Measurements from ENCODE around the gene CCDC92.

CCDC92 gene

DNA sequence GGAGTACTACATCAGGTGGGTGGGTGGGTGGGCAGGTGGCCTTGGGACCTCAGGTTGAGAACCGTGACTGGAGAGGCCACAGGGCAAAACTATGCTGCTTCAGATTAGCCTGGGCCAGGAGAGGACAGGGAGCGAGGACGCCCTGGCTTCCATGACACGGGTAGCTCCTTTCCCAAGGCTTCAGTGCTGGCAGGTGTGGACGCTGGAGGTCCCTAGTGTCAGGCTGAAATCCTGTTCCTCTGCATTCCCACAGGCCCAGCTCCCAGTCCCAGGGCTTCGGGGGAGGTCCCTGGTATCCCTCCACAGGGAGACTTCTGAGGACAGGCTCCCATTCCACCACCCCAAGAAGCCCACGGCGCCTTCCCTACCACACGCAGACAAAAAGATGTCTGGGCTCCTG is 31.6 kb downstream of the CCDC92 start:
- DNase-seq (ENCODE audit: low spot score): no peak
- TF ChIP-seq, protein P1, sequence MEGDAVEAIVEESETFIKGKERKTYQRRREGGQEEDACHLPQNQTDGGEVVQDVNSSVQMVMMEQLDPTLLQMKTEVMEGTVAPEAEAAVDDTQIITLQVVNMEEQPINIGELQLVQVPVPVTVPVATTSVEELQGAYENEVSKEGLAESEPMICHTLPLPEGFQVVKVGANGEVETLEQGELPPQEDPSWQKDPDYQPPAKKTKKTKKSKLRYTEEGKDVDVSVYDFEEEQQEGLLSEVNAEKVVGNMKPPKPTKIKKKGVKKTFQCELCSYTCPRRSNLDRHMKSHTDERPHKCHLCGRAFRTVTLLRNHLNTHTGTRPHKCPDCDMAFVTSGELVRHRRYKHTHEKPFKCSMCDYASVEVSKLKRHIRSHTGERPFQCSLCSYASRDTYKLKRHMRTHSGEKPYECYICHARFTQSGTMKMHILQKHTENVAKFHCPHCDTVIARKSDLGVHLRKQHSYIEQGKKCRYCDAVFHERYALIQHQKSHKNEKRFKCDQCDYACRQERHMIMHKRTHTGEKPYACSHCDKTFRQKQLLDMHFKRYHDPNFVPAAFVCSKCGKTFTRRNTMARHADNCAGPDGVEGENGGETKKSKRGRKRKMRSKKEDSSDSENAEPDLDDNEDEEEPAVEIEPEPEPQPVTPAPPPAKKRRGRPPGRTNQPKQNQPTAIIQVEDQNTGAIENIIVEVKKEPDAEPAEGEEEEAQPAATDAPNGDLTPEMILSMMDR (IDR thresholded peaks at IDR 0.05): no peak
- Histone ChIP-seq H3K27ac (no peak overlapping the region), H3K4me3 (no peak overlapping the region)

DNA sequence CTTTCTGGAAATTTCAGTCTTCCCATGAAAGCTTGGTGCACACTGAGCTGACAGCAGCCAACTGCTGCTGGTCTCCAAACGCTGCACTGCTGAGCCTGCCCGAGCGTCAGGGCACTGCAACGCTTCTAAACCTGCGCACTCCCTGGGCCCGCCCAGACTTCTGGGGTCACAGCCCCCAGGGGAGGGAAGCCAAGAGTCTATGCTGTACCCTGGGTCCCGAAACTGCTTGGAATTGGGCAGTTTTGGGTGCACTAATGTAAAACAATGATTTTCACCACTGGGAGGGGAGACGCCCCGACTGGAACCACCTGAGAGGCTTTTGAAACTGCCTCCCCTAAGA is 32.0 kb downstream of the CCDC92 start:
- TF ChIP-seq, protein P1 (IDR thresholded peaks at IDR 0.05): no peak
- no peak for DNase-seq (ENCODE audit: low spot score)
- Histone ChIP-seq H3K4me3 (no peak overlapping the region), H3K27ac (no peak overlapping the region)

DNA sequence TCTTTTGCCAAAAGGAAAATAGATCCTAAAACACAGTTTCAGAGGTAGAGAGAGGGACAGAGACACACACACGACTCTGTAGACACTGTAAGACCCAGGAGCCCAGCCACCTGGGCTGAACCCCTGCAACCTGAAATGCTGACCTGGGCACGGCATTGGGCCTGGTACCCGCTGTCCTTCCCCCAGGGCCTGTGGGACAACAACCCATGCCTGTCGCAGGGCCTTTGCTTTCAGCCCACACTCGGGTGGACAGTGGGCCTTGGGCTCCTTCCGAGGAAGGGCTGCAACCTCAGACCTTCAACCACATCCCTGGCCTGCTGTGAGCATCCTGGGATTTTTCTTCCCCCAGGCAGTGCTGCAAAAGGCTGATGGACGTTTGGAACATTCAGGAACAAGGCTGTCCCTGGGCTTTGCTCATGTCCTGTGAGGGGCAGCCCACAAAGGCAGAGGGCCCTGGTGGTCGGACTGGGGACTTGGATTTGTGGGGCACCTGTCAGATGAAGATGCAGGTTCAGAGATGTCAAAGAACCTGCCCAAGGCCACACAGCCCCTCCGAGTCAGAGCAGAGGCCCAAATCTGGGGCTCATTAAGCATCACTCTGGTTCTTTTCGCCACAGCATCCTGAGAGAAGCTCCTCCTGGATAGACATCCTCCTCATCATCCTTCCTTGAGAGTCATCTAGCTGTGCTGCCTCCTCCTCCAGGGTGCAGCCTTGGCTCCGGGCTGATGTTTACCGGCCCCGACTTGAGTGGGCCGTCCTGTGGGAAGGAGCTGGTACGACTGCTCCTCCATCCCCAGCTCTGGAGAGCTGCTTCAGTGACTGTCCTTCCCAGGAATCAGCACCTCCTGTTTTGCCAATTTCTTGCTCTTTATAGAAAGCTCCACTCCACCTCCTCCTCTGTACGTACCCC is 32.7 kb downstream of the CCDC92 start:
- no peak for DNase-seq (ENCODE audit: low spot score)
- TF ChIP-seq, protein P1 (IDR thresholded peaks at IDR 0.05): no peak
- H3K4me3 ChIP-seq: no peak overlapping the region
- H3K27ac ChIP-seq: no peak overlapping the region

DNA sequence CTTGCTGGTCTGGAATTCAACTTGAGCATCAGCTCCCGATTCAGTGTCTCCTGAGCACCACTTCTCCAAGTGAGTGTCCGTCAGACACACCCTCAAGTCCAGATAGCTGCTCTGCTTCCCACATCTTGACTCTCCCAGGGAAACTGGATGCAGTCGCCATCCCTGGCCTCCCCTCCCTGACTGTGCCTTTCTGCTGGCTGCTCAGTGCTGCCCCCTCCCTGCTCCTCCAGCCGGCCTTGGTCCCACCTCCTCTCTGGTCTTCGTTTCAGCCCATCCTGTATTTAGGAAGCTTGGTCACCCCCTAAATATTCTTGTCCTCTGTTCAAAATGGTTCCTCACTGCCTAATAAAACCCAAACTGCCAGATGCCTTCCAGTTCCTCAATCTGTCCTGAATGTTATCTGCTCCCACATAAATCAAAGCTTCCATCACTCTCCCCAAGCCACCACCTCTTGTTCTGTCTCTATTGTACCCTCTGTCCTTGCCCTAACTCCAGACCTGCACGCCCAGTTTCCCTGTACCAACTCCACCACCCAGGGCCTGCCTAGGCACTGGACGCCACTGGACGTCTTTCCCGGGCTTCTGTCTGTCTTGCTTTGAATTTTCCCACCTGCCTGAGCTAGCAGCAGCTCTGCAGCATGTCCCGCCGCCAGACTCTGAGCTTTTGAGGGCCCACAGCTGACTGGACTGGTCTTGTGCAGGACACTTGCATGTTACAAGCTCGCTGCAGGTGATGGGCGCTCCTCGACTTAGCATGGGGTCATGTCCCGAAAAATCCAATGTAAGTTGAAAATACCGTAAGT is 33.8 kb downstream of the CCDC92 start:
- Histone ChIP-seq H3K4me3 (no peak overlapping the region), H3K27ac (no peak overlapping the region)
- TF ChIP-seq, protein P1 (IDR thresholded peaks at IDR 0.05): no peak
- DNase-seq (ENCODE audit: low spot score): no peak

DNA sequence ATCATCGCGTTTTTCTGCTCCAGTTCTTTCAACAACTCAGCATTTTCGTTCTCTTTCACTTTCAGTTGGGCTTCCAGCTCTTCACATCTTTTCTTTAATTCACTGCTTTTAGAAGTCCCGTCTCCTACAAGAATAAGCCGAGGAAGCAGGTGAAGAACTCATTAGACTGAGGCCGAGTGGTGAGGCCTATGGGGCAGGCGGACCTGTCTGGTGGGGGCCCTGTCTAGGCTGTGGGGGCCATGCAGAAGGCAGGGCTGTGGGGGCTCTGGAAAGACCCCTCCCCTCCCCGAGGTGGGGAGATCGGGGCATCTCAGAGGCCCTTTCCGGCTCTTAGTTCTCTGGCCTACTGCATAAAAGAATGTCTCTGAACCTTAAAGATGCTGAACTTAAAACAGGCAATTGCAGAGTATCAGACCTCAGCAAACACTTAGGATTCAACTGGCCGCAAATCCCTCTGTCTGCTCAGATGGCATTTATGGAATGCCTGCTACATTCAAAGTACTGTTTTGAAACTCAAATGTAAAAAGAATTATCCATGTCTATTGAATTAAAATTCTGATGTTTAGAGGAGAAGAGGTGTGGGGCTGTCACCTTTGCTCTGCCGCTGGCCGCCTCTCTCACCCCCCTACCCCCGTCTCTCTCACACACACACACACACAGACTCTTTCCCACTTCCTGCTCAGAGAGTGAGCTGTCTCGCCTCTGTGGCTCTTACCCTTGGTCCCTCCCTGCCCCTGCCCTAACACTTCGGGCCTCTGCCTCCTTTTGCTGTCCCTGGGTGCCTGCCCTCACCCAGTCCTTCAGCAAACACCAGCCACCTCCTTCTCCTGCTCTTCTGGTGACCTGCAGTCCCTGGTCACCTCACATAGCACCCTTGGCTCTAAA is 34.7 kb downstream of the CCDC92 start:
- no peak for DNase-seq (ENCODE audit: low spot score)
- H3K4me3 ChIP-seq: no peak overlapping the region
- TF ChIP-seq, protein P1 (IDR thresholded peaks at IDR 0.05): no peak
- H3K27ac ChIP-seq: no peak overlapping the region

DNA sequence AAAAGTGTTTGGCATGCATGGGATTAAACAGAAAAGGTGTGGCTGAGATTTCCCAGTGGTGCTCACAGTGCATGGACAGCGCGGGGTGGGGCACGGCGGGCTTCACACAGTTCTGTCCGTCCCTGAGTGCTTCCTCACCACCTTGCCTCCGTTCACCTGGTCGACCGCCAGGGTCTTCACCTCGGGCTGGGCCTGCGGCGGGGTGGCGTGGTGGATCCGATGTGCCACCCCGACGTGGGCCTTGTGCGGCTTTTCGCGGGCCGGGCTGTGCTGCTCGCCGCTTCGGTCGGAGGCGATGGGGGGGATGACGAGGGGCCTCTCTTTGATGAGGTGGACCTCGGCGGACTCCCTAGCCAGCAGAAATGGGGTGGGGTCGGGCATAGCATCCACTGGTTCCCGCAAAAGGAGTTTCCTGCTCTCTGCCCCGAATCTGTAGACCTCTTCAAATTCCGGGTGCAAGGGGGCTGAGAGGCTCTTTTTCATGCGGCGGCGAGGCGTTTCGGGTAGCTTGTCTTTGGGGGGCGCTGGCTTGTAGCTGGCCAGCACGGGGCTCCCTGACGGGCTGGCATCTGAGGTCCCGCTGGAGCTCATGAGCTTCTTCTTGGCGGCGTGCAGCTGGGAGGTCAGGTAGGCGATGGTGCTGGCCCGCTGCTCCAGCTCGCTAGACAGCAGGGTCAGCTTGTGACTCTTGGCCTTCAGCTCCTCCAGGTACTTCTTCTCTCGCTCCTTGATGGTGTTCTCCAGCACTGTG is 35.5 kb downstream of the CCDC92 start:
- Histone ChIP-seq H3K4me3 (no peak overlapping the region), H3K27ac (no peak overlapping the region)
- TF ChIP-seq, protein P1 (IDR thresholded peaks at IDR 0.05): no peak
- DNase-seq (ENCODE audit: low spot score): no peak
